Right lobe of liver (tissue), 6 donors: ENCODE data around the gene FSD2. TPM values are rescaled to one million over a fixed set of nuclear protein-coding genes. Genes with fewer than 3 reads are reported as not detected.

ENCODE experiments used
- ATAC-seq, 4 donors: fragments of 200-7000 bp; cut with Tn5 transposase; one replicate each; pipeline ENCODE4 v1.9.1; 2020; ENCODE audit warnings: mild to moderate bottlenecking in 4 of 4, moderate library complexity in 4 of 4
- DNase-seq, 3 donors: peaks; one replicate each; pipeline ENCODE4 v3.0.0-alpha.2; 2020
- H3K27ac ChIP-seq, 3 donors: fragments of 200-600 bp; one replicate each; pipeline ENCODE4 v1.8.0; 2022
- H3K27me3 ChIP-seq, 2 donors: fragments of 200-600 bp; one replicate each; pipeline ENCODE4 v1.8.0; 2022
- H3K36me3 ChIP-seq, 4 donors: fragments of 200-600 bp; sonication (generic) in 1 of 4; one replicate each; pipeline versions ENCODE4 v1.5.1 to v1.8.0; 2017 to 2022; ENCODE audit warnings: control low read depth in 1 of 4
- H3K4me1 ChIP-seq, 4 donors: fragments of 200-600 bp; sonication (generic) in 1 of 4; one replicate each; pipeline versions ENCODE4 v1.5.1 to v1.8.0; 2017 to 2022; ENCODE audit warnings: control low read depth in 1 of 4
- H3K4me3 ChIP-seq, 3 donors: fragments of 200-600 bp; one replicate each; pipeline ENCODE4 v1.8.0; 2022
- H3K9me3 ChIP-seq, 4 donors: fragments of 200-600 bp; sonication (generic) in 1 of 4; one replicate each; pipeline versions ENCODE4 v1.5.1 to v1.8.0; 2017 to 2022; ENCODE audit warnings: control low read depth in 1 of 4
- CTCF ChIP-seq, 4 donors: fragments of 200-600 bp in 3 of 4; fragments of 450-650 bp in 1 of 4; IDR thresholded peaks; one replicate each; pipeline versions ENCODE4 v1.5.1 to v1.8.0; 2016 to 2022; ENCODE audit warnings: antibody characterized with exemption in 4 of 4, mild to moderate bottlenecking in 2 of 4
- POLR2A ChIP-seq: fragments of 450-650 bp; IDR thresholded peaks from one replicate; pipeline ENCODE4 v1.6.1; 2017; ENCODE audit warnings: antibody characterized with exemption, mild to moderate bottlenecking
- WGBS: methylation state at CpG from one replicate; pipeline ENCODE4 v1.1.6; 2018; ENCODE audit warnings: low coverage, low lambda C conversion rate; ENCODE audit not compliant: insufficient coverage; ENCODE audit errors: missing lambda C conversion rate; 5-methylcytosine and 5-hydroxymethylcytosine counted together
- intact Hi-C, 2 donors: fragments of 100-400 bp; cut with DNase I; formaldehyde crosslinking; loops; one replicate each; pipeline versions ENCODE4 v1.11.2 to v1.14.1; 2022
- total RNA-seq, 6 experiments: library from RNA; depleted of rRNA in 2 of 6; stranded (reverse); fragments of >200 nt in 2 of 6; fragmentation: NEBNext Ultra II Directional in 3 of 6; extraction: Animal tissue kit (Norgen Biotek cat#: 25700) in 3 of 6; gene quantifications; one replicate each; pipeline versions ENCODE4 v1.1.0 to v1.2.4, GENCODE V29; 2016 to 2023
- donor health status: DM: no; HTN: yes; CAD: no.
- donor health status: DM: no; HTN: no; CAD: no.
- donor health status: DM: no; HTN: no; CAD: no.
- donor health status: DM: no; HTN: yes; CAD: no.
- donor health status: DM: no; HTN: yes; CAD: no.

FSD2 gene
- total RNA-seq, 6 experiments from 2014 or later, result not detected

DNA sequence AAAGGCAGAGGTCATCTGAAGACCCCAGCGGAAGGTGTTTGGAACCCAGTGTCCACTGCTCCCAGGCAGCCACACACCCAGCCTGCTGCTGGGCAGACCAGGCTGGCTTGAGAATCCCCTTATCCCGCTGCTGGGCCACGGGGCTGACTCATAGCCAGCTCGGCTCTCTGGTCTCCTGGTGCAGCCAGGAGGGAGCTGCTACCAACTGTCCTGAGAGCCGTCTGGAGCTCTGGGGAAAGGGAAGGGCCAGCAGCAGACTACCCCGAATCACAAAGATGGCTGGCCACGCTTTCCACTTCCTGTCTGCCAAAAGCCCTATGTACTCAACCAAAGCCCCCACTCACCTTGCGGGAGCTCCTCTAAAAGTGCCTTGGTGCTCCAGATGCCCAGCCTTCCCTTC is 41.8 kb upstream of the FSD2 start:
- peaks cover 0 to 21% (median 3%) of the 10 kb centered on the region in 4 donors for H3K36me3 ChIP-seq
- intact Hi-C loops, result loop anchor here in 1 of 2 donors (10.0 kb wide), 1 partner anchor 127 kb away; no protein-coding TSS in a partner anchor
- WGBS, result no CpG with 5 or more reads among the region's 8 CpGs

GRCh38 chr15:82846621-82847020 is 40.8 kb upstream of the FSD2 start:
- H3K4me1 ChIP-seq, result peaks cover 0 to 17% (median 7%) of the 10 kb centered on the region in 4 donors
- DNase-seq, result no peak
- H3K36me3 ChIP-seq, result peaks cover 0 to 12% (median 3%) of the 10 kb centered on the region in 4 donors
- no peaks in the 10 kb centered on the region for H3K9me3 ChIP-seq
- TF ChIP-seq POLR2A (no peak), CTCF (IDR thresholded peaks at IDR 0.05) (no peak)
- intact Hi-C loops, result loop anchor here in 1 of 2 donors (10.0 kb wide), 1 partner anchor 128 kb away; no protein-coding TSS in a partner anchor
- no peaks in the 10 kb centered on the region for H3K27me3 ChIP-seq
- WGBS, result 80% methylated on average over 1 of the region's 4 CpGs
- no peak overlapping the region for H3K4me3 ChIP-seq
- ATAC-seq, result no peak
- no peak overlapping the region for H3K27ac ChIP-seq

More for the DNA sequence above, 41.8 kb upstream of the FSD2 start:
- no peak overlapping the region for H3K4me3 ChIP-seq
- no peak for TF ChIP-seq CTCF (IDR thresholded peaks at IDR 0.05)
- TF ChIP-seq POLR2A, result no peak
- ATAC-seq (no peak), DNase-seq (no peak)
- H3K4me1 ChIP-seq, result peaks cover 0 to 17% (median 7%) of the 10 kb centered on the region in 4 donors
- no peaks in the 10 kb centered on the region for H3K27me3 ChIP-seq
- H3K9me3 ChIP-seq, result no peaks in the 10 kb centered on the region
- no peak overlapping the region for H3K27ac ChIP-seq

DNA sequence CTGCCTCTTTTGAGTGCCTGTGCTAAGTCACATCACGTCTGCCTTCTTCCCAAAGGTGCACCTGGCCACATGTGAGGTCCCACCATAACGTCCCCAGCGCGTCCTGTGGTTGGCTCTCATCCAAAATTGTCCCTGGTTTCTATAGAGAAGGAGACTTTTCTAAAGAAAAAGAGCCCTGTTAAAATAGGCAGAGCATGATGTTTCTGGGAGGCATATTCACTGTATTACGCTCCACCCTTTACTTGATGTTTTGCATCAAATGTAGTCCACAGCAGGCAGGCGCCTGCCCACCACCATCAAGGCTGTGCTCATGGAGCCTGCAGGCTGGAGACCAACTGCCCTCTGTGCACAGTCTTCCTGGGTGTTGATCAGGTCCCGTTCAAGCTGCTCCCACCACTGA is 39.8 kb upstream of the FSD2 start:
- H3K27me3 ChIP-seq, result no peaks in the 10 kb centered on the region
- TF ChIP-seq POLR2A, result no peak
- TF ChIP-seq CTCF (IDR thresholded peaks at IDR 0.05), result no peak
- ATAC-seq (no peak), DNase-seq (no peak)
- H3K4me1 ChIP-seq, result peaks cover 0 to 17% (median 7%) of the 10 kb centered on the region in 4 donors
- no peaks in the 10 kb centered on the region for H3K9me3 ChIP-seq
- WGBS, result 73% methylated on average over 6 of the region's 7 CpGs
- H3K27ac ChIP-seq, result no peak overlapping the region
- intact Hi-C loops, result loop anchor here in 1 of 2 donors (10.0 kb wide), 1 partner anchor 129 kb away; no protein-coding TSS in a partner anchor
- H3K36me3 ChIP-seq, result peaks cover 0 to 4% (median 0%) of the 10 kb centered on the region in 4 donors
- no peak overlapping the region for H3K4me3 ChIP-seq

DNA sequence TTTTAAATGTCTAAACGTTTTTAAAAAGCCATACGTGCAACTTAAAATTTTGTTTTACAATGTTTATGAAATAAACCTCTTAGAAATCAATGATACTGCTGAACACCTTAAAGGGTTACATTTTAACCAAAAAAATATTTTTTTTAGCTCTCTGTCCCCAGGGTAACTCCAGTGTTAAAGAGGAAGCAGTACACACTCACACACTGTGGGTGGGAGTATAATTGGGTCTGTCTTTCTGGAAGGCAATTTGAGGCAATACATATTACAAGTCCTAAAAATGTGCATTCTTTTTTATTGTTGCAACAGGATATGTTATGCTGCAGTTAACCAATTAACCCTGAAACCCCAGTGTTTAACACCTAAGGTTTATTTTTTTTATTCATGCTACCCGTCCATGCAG is 37.7 kb upstream of the FSD2 start:
- H3K9me3 ChIP-seq, result no peaks in the 10 kb centered on the region
- H3K27ac ChIP-seq, result no peak overlapping the region
- WGBS, result 82% methylated on average over 3 of the region's 3 CpGs
- H3K36me3 ChIP-seq, result no peaks in the 10 kb centered on the region
- ATAC-seq, result no peak
- no peak overlapping the region for H3K4me3 ChIP-seq
- H3K27me3 ChIP-seq, result no peaks in the 10 kb centered on the region
- peaks cover 0 to 5% (median under 1%) of the 10 kb centered on the region in 4 donors for H3K4me1 ChIP-seq
- no peak for TF ChIP-seq CTCF (IDR thresholded peaks at IDR 0.05)
- TF ChIP-seq POLR2A, result no peak
- DNase-seq, result no peak
- intact Hi-C loops, result loop anchor here in 1 of 2 donors (10.0 kb wide), 1 partner anchor 131 kb away; no protein-coding TSS in a partner anchor
